GM23338 (cell line): Measurements from ENCODE around the gene HTD2. TPM values are rescaled to one million over a fixed set of nuclear protein-coding genes. Genes with fewer than 3 reads are reported as not detected.
A peak's percentile ranks its signal among the peaks of the same experiment; 100 is the strongest.

Experiments
- ATAC-seq: fragments of 200-7000 bp; cut with Tn5 transposase; 3 replicates; pipeline ENCODE4 v1.9.1; 2020
- DNase-seq: peaks from one replicate; pipeline ENCODE4 v3.0.0-alpha.2; 2015; ENCODE audit warnings: low spot score
- H2AFZ ChIP-seq: fragments of 200-600 bp; sonication (generic); 2 replicates; pipeline ENCODE4 v1.8.0; 2016; ENCODE audit warnings: antibody characterized with exemption, mild to moderate bottlenecking, moderate library complexity
- H3F3A ChIP-seq: fragments of 200-600 bp; sonication (generic); replicated peaks from 2 replicates; pipeline ENCODE4 v1.8.0; 2017; ENCODE audit warnings: antibody characterized with exemption, mixed run types, low read depth
- H3K27ac ChIP-seq: fragments of 200-600 bp; sonication (generic); 2 replicates; pipeline ENCODE4 v1.6.1; 2016; ENCODE audit warnings: low read depth
- H3K27me3 ChIP-seq: fragments of 200-600 bp; sonication (generic); 2 replicates; pipeline ENCODE4 v1.8.0; 2016; ENCODE audit warnings: mild to moderate bottlenecking, mixed run types, moderate library complexity; ENCODE audit not compliant: insufficient read depth
- H3K36me3 ChIP-seq: fragments of 200-600 bp; sonication (generic); 2 replicates; pipeline ENCODE4 v1.8.0; 2016; ENCODE audit warnings: mild to moderate bottlenecking; ENCODE audit not compliant: insufficient read depth
- H3K4me1 ChIP-seq: fragments of 200-600 bp; sonication (generic); 2 replicates; pipeline ENCODE4 v1.8.0; 2016; ENCODE audit warnings: mild to moderate bottlenecking, moderate library complexity; ENCODE audit not compliant: insufficient read depth
- H3K4me2 ChIP-seq: fragments of 200-600 bp; sonication (generic); 2 replicates; pipeline ENCODE4 v1.7.1; 2017; ENCODE audit warnings: mixed run types
- H3K4me3 ChIP-seq: fragments of 200-600 bp; sonication (generic); 2 replicates; pipeline ENCODE4 v1.6.1; 2016; ENCODE audit warnings: mixed run types
- H3K79me2 ChIP-seq: fragments of 200-600 bp; sonication (generic); replicated peaks from 2 replicates; pipeline ENCODE4 v1.8.0; 2017; ENCODE audit warnings: mild to moderate bottlenecking; ENCODE audit not compliant: insufficient read depth
- H3K9me2 ChIP-seq: fragments of 200-600 bp; sonication (generic); 2 replicates; pipeline ENCODE4 v1.8.0; 2017; ENCODE audit not compliant: insufficient read depth
- H4K20me1 ChIP-seq: fragments of 200-600 bp; sonication (generic); replicated peaks from 2 replicates; pipeline ENCODE4 v1.8.0; 2017; ENCODE audit warnings: mild to moderate bottlenecking; ENCODE audit not compliant: insufficient read depth
- H3K27ac Mint-ChIP-seq: 2 replicates; pipeline ENCODE4 v1.8.0; 2020; ENCODE audit warnings: inconsistent platforms, mild to moderate bottlenecking, moderate library complexity, mixed read lengths
- H3K27me3 Mint-ChIP-seq: 3 replicates; pipeline ENCODE4 v1.8.0; 2022; ENCODE audit warnings: low read depth, mild to moderate bottlenecking, moderate library complexity, mixed read lengths, inconsistent platforms; ENCODE audit not compliant: insufficient read depth, poor library complexity
- H3K36me3 Mint-ChIP-seq: 3 replicates; pipeline ENCODE4 v1.8.0; 2021; ENCODE audit warnings: low read depth, mild to moderate bottlenecking, inconsistent platforms, moderate library complexity, mixed read lengths
- H3K4me1 Mint-ChIP-seq: 3 replicates; pipeline ENCODE4 v1.8.0; 2020; ENCODE audit warnings: mild to moderate bottlenecking, inconsistent platforms, mixed read lengths
- H3K4me3 Mint-ChIP-seq: 3 replicates; pipeline ENCODE4 v1.8.0; 2021; ENCODE audit warnings: moderate library complexity, mild to moderate bottlenecking, inconsistent platforms, mixed read lengths
- H3K9me3 Mint-ChIP-seq: 3 replicates; pipeline ENCODE4 v1.8.0; 2020; ENCODE audit warnings: moderate library complexity, mild to moderate bottlenecking, inconsistent platforms, mixed read lengths
- CREB1 ChIP-seq: fragments of 250-450 bp; sonication (Bioruptor Pico); IDR thresholded peaks from 2 replicates; pipeline ENCODE4 v1.5.0; 2020; ENCODE audit warnings: low read depth, mild to moderate bottlenecking, moderate library complexity
- EZH2phosphoT487 ChIP-seq: fragments of 200-600 bp; sonication (generic); IDR thresholded peaks from one replicate; pipeline ENCODE4 v1.8.1; 2018; ENCODE audit warnings: antibody characterized with exemption; ENCODE audit not compliant: unreplicated experiment
- JUNB ChIP-seq: IDR thresholded peaks from one replicate; pipeline ENCODE4 v1.6.1; 2016; ENCODE audit warnings: antibody characterized with exemption; ENCODE audit not compliant: unreplicated experiment
- NANOG ChIP-seq: IDR thresholded peaks from 2 replicates; pipeline ENCODE4 v1.6.1; 2016; ENCODE audit warnings: antibody characterized with exemption, borderline replicate concordance
- STAT1 ChIP-seq: IDR thresholded peaks from one replicate; pipeline ENCODE4 v1.6.1; 2016; ENCODE audit warnings: antibody characterized with exemption; ENCODE audit not compliant: unreplicated experiment
- ZNF114 ChIP-seq: fragments of 250-450 bp; sonication (Bioruptor Pico); IDR thresholded peaks from 2 replicates; pipeline ENCODE4 v1.5.0; 2020; ENCODE audit warnings: mild to moderate bottlenecking, moderate library complexity
- ZNF331 ChIP-seq: fragments of 250-450 bp; sonication (Bioruptor Pico); IDR thresholded peaks from 2 replicates; pipeline ENCODE4 v1.5.0; 2020; ENCODE audit warnings: low read depth, mild to moderate bottlenecking, moderate library complexity
- polyA plus RNA-seq: library from polyadenylated mRNA; unstranded; fragments of >200 nt; fragmentation: Nextera tagmentation; extraction: Ambion mirVana; gene quantifications from 2 replicates; pipeline ENCODE4 v1.2.1, GENCODE V29; 2016
- total RNA-seq: library from RNA; depleted of rRNA; stranded (reverse); fragments of >200 nt; shearing (Covaris generic); gene quantifications from 2 replicates; pipeline ENCODE4 v1.2.3, GENCODE V29; 2014
- TF ChIP-seq, protein P1 (sequence below), 2 experiments: fragments of 200-600 bp in 1 of 2; sonication (generic) in 1 of 2; conservative IDR thresholded peaks; 2 replicates each; pipeline versions ENCODE4 v1.5.1 to v1.6.1; 2016 to 2017; ENCODE audit warnings: antibody characterized with exemption in 2 of 2, low read depth in 2 of 2, mild to moderate bottlenecking in 2 of 2, moderate library complexity in 1 of 2
- TF ChIP-seq, protein P2 (sequence below): IDR thresholded peaks from one replicate; pipeline ENCODE4 v1.6.1; 2018; ENCODE audit warnings: antibody characterized with exemption; ENCODE audit not compliant: unreplicated experiment

The HTD2 gene
- total and polyA plus RNA-seq, 2 experiments from 2014 or later, result 19.3 to 24.2 TPM

DNA sequence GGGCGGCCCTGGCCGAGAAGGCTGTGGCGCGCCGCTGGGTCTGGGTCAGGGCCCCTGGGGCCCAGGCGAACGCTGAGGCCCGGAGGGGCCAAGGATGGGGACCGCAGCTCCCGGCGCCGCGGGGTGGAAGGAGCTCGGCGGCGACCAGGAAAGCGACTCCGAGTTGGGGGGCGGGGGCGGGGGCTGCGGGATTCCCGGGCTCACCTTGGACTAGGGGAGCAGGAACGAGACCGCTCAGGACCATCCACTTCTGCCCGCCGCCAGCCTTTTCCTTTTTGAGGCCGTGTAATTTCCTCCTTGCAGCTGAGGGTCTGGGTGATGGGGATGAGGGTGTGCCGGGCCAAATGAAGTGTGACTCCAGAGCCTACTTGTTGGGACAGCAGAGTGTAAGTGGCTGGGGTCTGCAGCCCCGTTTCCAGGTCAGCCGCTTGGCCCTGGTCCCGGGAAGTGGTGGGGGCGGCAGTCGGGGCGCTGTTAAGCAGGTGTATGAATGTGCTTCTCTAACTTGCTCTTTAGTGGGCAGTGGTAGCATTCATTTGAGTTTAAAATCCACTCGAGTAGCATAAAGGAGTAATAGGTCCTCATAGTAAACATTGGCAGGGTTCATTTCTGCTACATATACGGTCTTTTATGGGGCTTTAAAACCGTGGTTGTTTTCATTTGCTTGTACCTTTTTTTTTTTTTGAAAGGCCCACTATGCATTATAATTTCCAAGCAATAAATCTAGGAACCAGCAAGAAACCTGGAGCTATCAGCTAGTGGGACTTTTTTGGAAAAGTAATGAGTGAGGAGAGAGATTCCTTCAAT lies 27.1 kb downstream of the HTD2 start:
- peak overlapping the region; percentile 85 for H3K4me3 ChIP-seq
- Mint-ChIP-seq H3K27me3 (peaks cover 15% of the 10 kb centered on the region), H3K36me3 (no peaks in the 10 kb centered on the region), H3K4me3 (peak overlapping the region; percentile 85), H3K27ac (no peak overlapping the region), H3K9me3 (no peaks in the 10 kb centered on the region), H3K4me1 (peaks cover 18% of the 10 kb centered on the region)
- H3K36me3 ChIP-seq, result no peaks in the 10 kb centered on the region
- peak; percentile 68 for ATAC-seq
- peaks cover 25% of the 10 kb centered on the region for H3K27me3 ChIP-seq
- H3K4me2 ChIP-seq, result peak overlapping the region; percentile 93
- no peaks in the 10 kb centered on the region for H3K9me2 ChIP-seq
- DNase-seq, result peak; percentile 63
- H3K4me1 ChIP-seq, result peaks cover 11% of the 10 kb centered on the region
- H3K79me2 ChIP-seq, result no peaks in the 10 kb centered on the region
- peak overlapping the region; percentile 66 for H2AFZ ChIP-seq
- no peak for TF ChIP-seq NANOG
- TF ChIP-seq, protein P1, sequence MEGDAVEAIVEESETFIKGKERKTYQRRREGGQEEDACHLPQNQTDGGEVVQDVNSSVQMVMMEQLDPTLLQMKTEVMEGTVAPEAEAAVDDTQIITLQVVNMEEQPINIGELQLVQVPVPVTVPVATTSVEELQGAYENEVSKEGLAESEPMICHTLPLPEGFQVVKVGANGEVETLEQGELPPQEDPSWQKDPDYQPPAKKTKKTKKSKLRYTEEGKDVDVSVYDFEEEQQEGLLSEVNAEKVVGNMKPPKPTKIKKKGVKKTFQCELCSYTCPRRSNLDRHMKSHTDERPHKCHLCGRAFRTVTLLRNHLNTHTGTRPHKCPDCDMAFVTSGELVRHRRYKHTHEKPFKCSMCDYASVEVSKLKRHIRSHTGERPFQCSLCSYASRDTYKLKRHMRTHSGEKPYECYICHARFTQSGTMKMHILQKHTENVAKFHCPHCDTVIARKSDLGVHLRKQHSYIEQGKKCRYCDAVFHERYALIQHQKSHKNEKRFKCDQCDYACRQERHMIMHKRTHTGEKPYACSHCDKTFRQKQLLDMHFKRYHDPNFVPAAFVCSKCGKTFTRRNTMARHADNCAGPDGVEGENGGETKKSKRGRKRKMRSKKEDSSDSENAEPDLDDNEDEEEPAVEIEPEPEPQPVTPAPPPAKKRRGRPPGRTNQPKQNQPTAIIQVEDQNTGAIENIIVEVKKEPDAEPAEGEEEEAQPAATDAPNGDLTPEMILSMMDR (conservative IDR thresholded peaks at IDR 0.05; ENCODE audit: low read depth in 2 of 2), result peak in 1 of 2 experiments; percentile 17; a peak in 1 of 4 replicates
- no peak for TF ChIP-seq CREB1
- TF ChIP-seq EZH2phosphoT487, result no peak
- TF ChIP-seq ZNF114 (CRISPR knock-in tag), result no peak
- H3K27ac ChIP-seq, result no peak overlapping the region
- no peaks in the 10 kb centered on the region for H4K20me1 ChIP-seq
- no peaks in the 10 kb centered on the region; the same call in 1 of the 2 replicates for H3F3A ChIP-seq

DNA sequence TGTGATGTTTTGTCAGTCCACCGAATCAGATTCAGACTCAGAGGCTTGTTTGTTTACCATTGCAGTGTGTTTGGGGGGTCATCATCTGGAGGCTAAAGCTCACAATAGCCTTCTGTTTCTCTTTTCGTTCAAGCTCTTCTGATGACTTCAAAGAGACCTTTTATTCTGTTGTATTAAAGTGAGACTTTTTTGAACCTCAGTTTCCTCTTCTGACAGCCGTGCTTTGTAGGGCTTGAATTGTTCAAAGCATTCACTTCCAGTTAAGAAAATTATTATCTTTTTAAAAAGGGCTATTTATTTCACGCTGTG lies 27.6 kb downstream of the HTD2 start:
- ATAC-seq, result no peak

More for the DNA sequence above, 27.6 kb downstream of the HTD2 start:
- Mint-ChIP-seq H3K27me3 (peaks cover 15% of the 10 kb centered on the region), H3K9me3 (no peaks in the 10 kb centered on the region), H3K27ac (no peak overlapping the region), H3K4me1 (peaks cover 18% of the 10 kb centered on the region), H3K4me3 (peak overlapping the region; percentile 85), H3K36me3 (no peaks in the 10 kb centered on the region)
- Histone ChIP-seq H3K4me2 (peak overlapping the region; percentile 93), H3K9me2 (no peaks in the 10 kb centered on the region), H3F3A (no peaks in the 10 kb centered on the region; the same call in 1 of the 2 replicates), H3K36me3 (no peaks in the 10 kb centered on the region), H3K27ac (no peak overlapping the region), H4K20me1 (no peaks in the 10 kb centered on the region), H2AFZ (peak overlapping the region; percentile 66), H3K79me2 (no peaks in the 10 kb centered on the region), H3K4me3 (peak overlapping the region; percentile 85), H3K27me3 (peaks cover 25% of the 10 kb centered on the region), H3K4me1 (peaks cover 11% of the 10 kb centered on the region)
- TF ChIP-seq, protein P2, sequence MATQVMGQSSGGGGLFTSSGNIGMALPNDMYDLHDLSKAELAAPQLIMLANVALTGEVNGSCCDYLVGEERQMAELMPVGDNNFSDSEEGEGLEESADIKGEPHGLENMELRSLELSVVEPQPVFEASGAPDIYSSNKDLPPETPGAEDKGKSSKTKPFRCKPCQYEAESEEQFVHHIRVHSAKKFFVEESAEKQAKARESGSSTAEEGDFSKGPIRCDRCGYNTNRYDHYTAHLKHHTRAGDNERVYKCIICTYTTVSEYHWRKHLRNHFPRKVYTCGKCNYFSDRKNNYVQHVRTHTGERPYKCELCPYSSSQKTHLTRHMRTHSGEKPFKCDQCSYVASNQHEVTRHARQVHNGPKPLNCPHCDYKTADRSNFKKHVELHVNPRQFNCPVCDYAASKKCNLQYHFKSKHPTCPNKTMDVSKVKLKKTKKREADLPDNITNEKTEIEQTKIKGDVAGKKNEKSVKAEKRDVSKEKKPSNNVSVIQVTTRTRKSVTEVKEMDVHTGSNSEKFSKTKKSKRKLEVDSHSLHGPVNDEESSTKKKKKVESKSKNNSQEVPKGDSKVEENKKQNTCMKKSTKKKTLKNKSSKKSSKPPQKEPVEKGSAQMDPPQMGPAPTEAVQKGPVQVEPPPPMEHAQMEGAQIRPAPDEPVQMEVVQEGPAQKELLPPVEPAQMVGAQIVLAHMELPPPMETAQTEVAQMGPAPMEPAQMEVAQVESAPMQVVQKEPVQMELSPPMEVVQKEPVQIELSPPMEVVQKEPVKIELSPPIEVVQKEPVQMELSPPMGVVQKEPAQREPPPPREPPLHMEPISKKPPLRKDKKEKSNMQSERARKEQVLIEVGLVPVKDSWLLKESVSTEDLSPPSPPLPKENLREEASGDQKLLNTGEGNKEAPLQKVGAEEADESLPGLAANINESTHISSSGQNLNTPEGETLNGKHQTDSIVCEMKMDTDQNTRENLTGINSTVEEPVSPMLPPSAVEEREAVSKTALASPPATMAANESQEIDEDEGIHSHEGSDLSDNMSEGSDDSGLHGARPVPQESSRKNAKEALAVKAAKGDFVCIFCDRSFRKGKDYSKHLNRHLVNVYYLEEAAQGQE, result no peak
- TF ChIP-seq CREB1 (no peak), ZNF331 (CRISPR knock-in tag) (no peak), STAT1 (no peak), JUNB (no peak)
- no peak for DNase-seq
